ENCODE measurements around the gene PHF21A.

PHF21A gene

GRCh38 chr11:45885274-45885920 lies 235.9 kb downstream of the PHF21A start, which contains the start of gene MAPK8IP1:
Gene MAPK8IP1 (plus strand): TSS chr11:45885651. CDS start chr11:45885821, 170 bp downstream.
- DNase-seq (ENCODE audit: low read depth in 3 of 3), result peak; percentile 10 to 35 (median 16)

GRCh38 chr11:45884596-45885185 lies 236.6 kb downstream of the PHF21A start:
- DNase-seq (ENCODE audit: low read depth in 3 of 3), result no peak

Data from stimulated activated CD4-positive, alpha-beta T cell treated with anti-CD3 and anti-CD28 coated beads, TNF-alpha, amount 100 ng/mL, for 24 hours (primary cell).